ENCODE results near the gene HIVEP3.

- TF ChIP-seq REST (IDR thresholded peaks at IDR 0.05; ENCODE audit: insufficient read depth in 1 of 2, low read depth in 2 of 2, low read length in 1 of 2) (no peak), CTCF (IDR thresholded peaks at IDR 0.05) (no peak), SIN3A (IDR thresholded peaks at IDR 0.05; ENCODE audit: borderline replicate concordance, insufficient read depth, low read depth, low read length) (no peak), TCF7L2 (IDR thresholded peaks at IDR 0.05; ENCODE audit: low read depth, low read length) (no peak), POLR2AphosphoS5 (IDR thresholded peaks at IDR 0.05; ENCODE audit: low read depth, low read length) (no peak)
Observed at GRCh38 chr1:41849211-41849759, 69.4 kb downstream of the HIVEP3 start.

All from Panc1 (cell line).